Mucosa of stomach (tissue), 1 donor: Measurements from ENCODE around the gene NUDT12.

ENCODE experiments used
- H3K27me3 ChIP-seq: one replicate; pipeline ENCODE4 v1.7.0; 2013; ENCODE audit warnings: mild to moderate bottlenecking, low read length; ENCODE audit not compliant: control insufficient read depth, insufficient read depth
- H3K36me3 ChIP-seq: one replicate; pipeline ENCODE4 v1.7.0; 2013; ENCODE audit warnings: low read length; ENCODE audit not compliant: control insufficient read depth, insufficient read depth
- H3K4me1 ChIP-seq: one replicate; pipeline ENCODE4 v1.7.0; 2013; ENCODE audit warnings: mild to moderate bottlenecking, low read length; ENCODE audit not compliant: control insufficient read depth, insufficient read depth
- H3K4me3 ChIP-seq: one replicate; pipeline ENCODE4 v1.7.0; 2013; ENCODE audit warnings: low read length
- H3K9ac ChIP-seq: one replicate; pipeline ENCODE4 v1.7.0; 2013; ENCODE audit warnings: mild to moderate bottlenecking, low read length, moderate library complexity
- H3K9me3 ChIP-seq: one replicate; pipeline ENCODE4 v1.7.0; 2013; ENCODE audit warnings: mild to moderate bottlenecking, low read length, moderate library complexity; ENCODE audit not compliant: control insufficient read depth
- donor health status: Pancreatic carcinoma.

Gene NUDT12

DNA sequence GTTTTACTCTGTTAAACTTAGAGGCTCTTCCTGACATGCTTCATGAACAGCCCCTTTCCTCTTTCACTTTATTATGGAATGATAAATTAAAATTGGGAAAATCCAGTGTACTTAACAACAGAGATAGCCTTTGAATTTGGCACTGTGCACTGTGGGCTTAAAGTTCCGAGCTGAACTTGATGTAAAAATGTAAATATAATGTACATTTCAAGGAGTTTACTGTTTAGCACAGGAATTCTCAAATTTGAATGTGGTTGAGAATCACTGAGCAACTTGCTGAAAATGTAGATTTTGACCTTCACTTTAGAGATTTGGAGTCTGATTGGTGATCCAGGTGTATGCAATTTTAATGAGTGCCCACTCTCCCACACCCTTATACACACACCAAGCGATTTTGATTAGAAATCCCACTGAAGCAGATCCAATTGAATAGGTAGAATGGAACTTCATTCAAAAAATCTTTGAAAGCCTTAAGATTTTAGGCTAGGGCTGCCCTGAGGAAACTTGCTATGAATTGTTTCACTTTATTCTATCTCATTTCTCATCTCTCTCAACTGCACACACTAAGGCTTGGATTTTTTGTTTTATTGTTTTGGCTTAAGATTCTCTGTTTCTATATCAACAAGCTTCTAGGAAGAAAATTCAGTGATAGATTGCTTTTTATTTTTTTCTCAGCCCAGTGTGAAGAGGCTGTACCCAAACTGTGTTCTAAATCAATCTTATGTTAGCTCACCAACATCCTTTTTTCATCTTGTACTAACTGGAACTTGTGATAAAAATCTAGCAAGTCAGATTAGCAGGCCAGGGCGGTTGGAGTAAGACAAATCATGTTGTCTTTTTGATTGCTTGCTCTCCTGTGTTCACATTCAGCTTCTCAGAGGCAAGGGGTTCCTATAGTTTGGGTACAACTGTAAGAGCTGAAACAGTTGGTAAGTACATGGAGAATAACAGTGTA is 22.9 kb downstream of the NUDT12 start:
- Histone ChIP-seq H3K36me3 (no peaks in the 10 kb centered on the region), H3K4me3 (no peak overlapping the region), H3K9me3 (no peaks in the 10 kb centered on the region), H3K9ac (no peak overlapping the region), H3K27me3 (no peaks in the 10 kb centered on the region), H3K4me1 (peaks cover 6% of the 10 kb centered on the region)

GRCh38 chr5:103532086-103532734 is 30.4 kb downstream of the NUDT12 start:
- no peak overlapping the region for H3K9ac ChIP-seq
- H3K4me1 ChIP-seq = no peaks in the 10 kb centered on the region
- no peaks in the 10 kb centered on the region for H3K9me3 ChIP-seq
- H3K27me3 ChIP-seq = no peaks in the 10 kb centered on the region
- no peak overlapping the region for H3K4me3 ChIP-seq
- H3K36me3 ChIP-seq = no peaks in the 10 kb centered on the region

DNA sequence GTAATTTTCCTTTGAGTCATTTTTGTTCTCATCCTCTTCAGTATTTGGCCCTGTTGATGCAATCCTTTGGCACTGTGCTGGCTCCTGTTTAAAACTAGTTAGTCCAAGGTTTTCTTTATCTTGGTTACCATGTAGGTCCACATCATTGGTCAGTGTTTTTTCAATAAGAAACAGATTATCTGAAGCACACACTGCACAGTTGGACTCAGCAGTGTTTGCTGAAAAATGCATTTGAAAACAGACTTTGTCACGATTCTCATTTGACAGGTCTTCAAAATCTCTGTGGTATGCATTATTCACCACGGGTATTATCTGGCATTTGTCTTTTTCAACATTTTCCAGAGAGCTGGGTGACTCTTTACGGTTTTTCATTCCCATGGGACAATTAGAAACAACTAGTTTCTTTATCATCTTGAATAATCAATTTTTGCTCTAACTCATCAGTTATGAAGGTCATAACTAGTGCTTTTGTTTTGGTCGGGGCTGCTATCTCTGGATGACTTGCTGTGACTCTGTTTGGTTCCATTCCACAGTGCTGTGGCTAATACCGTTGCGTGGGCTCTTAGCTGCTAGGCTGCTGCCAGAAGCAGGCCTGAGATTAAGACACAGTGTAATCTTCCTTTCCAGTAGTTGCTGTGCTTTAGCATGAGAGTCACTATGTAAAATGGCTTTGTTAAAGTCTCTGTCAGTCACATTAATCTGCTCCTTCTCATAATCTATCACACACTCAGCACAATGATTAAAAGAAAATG is 36.2 kb downstream of the NUDT12 start:
- Histone ChIP-seq H3K9ac (no peak overlapping the region), H3K9me3 (no peaks in the 10 kb centered on the region), H3K4me1 (peaks cover 11% of the 10 kb centered on the region), H3K36me3 (no peaks in the 10 kb centered on the region), H3K4me3 (no peak overlapping the region), H3K27me3 (no peaks in the 10 kb centered on the region)

GRCh38 chr5:103525361-103525760 is 37.2 kb downstream of the NUDT12 start:
- no peak overlapping the region for H3K4me3 ChIP-seq
- H3K9me3 ChIP-seq = no peaks in the 10 kb centered on the region
- H3K27me3 ChIP-seq = no peaks in the 10 kb centered on the region
- no peak overlapping the region for H3K9ac ChIP-seq
- H3K36me3 ChIP-seq = no peaks in the 10 kb centered on the region
- H3K4me1 ChIP-seq = peaks cover 11% of the 10 kb centered on the region

DNA sequence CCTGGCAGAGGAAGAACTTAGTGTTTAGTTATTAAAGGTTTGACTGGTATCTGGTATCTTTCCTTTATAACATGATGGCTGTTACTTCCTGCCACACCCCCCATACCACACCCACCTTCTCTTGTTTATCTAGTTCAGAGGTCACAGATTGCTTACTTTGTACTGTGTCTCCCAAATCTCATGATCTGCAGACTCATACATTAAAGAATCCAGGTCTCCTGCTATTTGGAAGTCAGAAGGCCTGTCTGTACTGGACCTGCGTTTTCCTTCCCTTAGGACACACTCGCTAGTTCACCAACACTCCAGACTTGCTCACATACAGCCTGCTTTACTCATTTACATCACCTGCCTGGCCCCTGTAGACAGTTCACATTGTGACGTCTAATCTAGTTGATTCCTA is 39.3 kb downstream of the NUDT12 start:
- no peak overlapping the region for H3K9ac ChIP-seq
- H3K4me1 ChIP-seq = peaks cover 11% of the 10 kb centered on the region
- H3K36me3 ChIP-seq = no peaks in the 10 kb centered on the region

DNA sequence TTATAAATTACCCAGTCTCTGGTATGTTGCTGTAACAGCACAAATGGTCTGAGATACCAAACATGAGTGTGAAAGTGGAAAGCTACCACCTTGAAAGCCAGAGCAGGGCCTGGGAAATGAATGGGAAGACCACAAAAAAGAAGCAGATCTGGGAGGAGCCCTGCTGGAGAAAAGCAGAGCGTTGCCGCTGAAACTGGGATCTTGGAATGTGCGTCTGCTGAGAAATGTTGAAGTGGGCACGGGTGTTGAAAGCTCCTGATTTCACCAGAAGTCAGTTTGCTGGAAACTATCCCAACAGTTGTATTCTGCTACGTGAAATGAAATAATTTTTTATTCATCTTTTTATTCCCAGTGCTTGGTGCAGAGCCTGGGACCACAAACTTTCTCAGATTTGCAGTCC is 40.0 kb downstream of the NUDT12 start:
- H3K4me1 ChIP-seq = peaks cover 11% of the 10 kb centered on the region
- H3K27me3 ChIP-seq = no peaks in the 10 kb centered on the region
- H3K9me3 ChIP-seq = no peaks in the 10 kb centered on the region
- H3K9ac ChIP-seq = no peak overlapping the region
- H3K4me3 ChIP-seq = no peak overlapping the region
- H3K36me3 ChIP-seq = no peaks in the 10 kb centered on the region

More for the DNA sequence above, 39.3 kb downstream of the NUDT12 start:
- no peaks in the 10 kb centered on the region for H3K9me3 ChIP-seq
- H3K4me3 ChIP-seq = no peak overlapping the region
- no peaks in the 10 kb centered on the region for H3K27me3 ChIP-seq

DNA sequence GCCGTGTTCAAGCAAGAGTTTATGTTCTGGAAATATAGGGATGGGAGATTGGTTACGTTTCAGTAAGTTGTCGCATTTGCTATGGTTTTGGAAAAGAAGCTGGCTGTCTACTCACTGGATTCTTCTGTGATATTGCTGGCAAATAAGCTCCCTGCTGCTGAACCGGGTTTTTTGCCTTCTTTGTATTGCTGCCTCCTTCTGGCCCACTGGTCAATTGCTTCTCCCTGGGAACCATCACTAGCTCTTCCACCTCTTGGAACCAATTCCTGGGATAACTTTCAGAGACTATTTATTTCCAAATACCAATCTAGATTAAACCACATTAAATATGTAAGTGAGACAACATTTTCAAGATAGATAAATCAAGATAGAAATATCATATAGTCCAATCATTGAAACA is 43.0 kb downstream of the NUDT12 start:
- H3K4me3 ChIP-seq = no peak overlapping the region
- no peaks in the 10 kb centered on the region for H3K36me3 ChIP-seq
- no peaks in the 10 kb centered on the region for H3K27me3 ChIP-seq
- no peaks in the 10 kb centered on the region for H3K9me3 ChIP-seq
- peaks cover 11% of the 10 kb centered on the region for H3K4me1 ChIP-seq
- H3K9ac ChIP-seq = no peak overlapping the region

DNA sequence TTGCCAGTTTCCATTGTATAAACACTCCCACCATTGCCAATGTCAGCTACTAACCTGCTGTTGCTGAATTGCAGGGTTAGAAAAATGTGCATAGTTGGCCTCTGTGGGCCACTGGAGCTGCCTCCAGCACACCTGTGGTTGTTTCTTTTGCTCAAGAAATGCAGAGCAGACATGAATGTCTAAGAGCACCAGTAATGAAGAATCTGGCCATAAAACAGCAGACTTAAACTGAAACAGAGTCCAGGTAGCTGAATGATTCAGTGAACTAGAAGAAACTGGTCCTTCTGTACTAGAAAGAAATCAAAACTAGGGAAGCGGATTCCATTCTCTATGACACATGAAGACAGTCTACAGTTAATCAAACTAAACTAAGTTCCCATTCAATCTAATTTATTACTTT is 48.2 kb downstream of the NUDT12 start:
- Histone ChIP-seq H3K4me1 (peaks cover 4% of the 10 kb centered on the region), H3K27me3 (no peaks in the 10 kb centered on the region), H3K9me3 (no peaks in the 10 kb centered on the region), H3K9ac (no peak overlapping the region), H3K36me3 (no peaks in the 10 kb centered on the region), H3K4me3 (no peak overlapping the region)

DNA sequence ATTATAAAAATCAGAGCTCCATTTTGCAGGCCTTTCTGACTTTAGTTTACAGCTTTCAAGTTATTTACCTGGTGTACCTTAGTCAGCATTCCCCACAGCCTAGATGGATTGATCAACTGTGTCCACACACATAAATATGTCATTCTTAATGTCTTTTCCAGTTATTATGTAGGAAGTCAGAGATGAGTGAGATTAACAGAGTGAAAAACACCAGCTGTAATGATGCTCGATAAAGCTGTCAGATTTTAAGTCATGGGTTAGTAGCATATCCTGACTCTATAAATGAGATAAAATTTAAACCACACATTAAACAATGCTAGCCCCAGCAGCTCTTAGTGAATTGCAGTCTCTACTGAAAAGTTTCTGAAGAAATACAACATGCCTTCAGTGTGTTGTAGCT is 48.9 kb downstream of the NUDT12 start:
- Histone ChIP-seq H3K27me3 (no peaks in the 10 kb centered on the region), H3K9me3 (no peaks in the 10 kb centered on the region), H3K4me3 (no peak overlapping the region), H3K36me3 (no peaks in the 10 kb centered on the region), H3K4me1 (peaks cover 4% of the 10 kb centered on the region), H3K9ac (no peak overlapping the region)

DNA sequence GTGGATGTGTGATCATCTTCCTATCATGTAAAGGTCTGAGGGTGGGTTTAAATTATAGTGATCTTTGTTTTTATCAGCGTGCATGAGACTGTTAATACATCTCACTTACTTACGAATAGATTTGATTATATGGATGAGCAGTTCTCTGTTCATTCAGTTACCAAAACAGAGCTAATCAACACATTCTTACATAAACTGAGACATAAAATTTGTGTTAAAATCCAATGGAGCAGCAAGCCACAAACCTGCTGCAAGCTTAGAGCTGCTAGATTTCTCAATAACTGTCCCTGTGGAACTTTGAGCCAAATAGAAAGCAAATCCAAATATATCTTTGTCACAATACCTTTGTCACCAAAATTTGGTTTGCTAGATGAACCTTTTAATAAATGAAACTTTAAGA is 50.1 kb downstream of the NUDT12 start:
- Histone ChIP-seq H3K9me3 (no peaks in the 10 kb centered on the region), H3K4me3 (no peak overlapping the region), H3K27me3 (no peaks in the 10 kb centered on the region), H3K36me3 (no peaks in the 10 kb centered on the region), H3K9ac (no peak overlapping the region), H3K4me1 (peaks cover 4% of the 10 kb centered on the region)

DNA sequence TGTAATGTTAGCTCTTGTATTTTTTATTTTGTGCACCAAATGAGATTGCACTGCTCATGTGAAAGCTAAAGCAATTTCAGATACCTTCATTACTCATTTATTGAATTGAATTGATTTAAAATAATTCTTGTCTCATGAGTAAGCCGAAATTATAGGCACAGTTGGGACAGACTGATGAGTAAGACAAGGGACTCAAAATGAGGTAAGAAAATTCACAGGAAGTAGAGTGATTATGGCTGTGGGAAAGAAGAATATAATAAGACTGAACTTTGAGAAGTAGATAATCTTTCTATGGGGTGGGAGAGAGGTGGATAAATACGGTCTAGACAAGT is 51.1 kb downstream of the NUDT12 start:
- Histone ChIP-seq H3K4me3 (no peak overlapping the region), H3K36me3 (no peaks in the 10 kb centered on the region), H3K9me3 (no peaks in the 10 kb centered on the region), H3K27me3 (no peaks in the 10 kb centered on the region), H3K9ac (no peak overlapping the region), H3K4me1 (peaks cover 4% of the 10 kb centered on the region)
